ENCODE measurements around the gene PLEKHG5.

Gene PLEKHG5, protein sequence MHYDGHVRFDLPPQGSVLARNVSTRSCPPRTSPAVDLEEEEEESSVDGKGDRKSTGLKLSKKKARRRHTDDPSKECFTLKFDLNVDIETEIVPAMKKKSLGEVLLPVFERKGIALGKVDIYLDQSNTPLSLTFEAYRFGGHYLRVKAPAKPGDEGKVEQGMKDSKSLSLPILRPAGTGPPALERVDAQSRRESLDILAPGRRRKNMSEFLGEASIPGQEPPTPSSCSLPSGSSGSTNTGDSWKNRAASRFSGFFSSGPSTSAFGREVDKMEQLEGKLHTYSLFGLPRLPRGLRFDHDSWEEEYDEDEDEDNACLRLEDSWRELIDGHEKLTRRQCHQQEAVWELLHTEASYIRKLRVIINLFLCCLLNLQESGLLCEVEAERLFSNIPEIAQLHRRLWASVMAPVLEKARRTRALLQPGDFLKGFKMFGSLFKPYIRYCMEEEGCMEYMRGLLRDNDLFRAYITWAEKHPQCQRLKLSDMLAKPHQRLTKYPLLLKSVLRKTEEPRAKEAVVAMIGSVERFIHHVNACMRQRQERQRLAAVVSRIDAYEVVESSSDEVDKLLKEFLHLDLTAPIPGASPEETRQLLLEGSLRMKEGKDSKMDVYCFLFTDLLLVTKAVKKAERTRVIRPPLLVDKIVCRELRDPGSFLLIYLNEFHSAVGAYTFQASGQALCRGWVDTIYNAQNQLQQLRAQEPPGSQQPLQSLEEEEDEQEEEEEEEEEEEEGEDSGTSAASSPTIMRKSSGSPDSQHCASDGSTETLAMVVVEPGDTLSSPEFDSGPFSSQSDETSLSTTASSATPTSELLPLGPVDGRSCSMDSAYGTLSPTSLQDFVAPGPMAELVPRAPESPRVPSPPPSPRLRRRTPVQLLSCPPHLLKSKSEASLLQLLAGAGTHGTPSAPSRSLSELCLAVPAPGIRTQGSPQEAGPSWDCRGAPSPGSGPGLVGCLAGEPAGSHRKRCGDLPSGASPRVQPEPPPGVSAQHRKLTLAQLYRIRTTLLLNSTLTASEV

GRCh38 chr1:6491480-6491962 is at the start of gene PLEKHG5:
PLEKHG5 (minus strand) TSS chr1:6491667; CDS start chr1:6477571, 14,096 bp downstream.
- no peak for DNase-seq (ENCODE audit: low read depth in 2 of 2, low spot score in 1 of 2)

- DNase-seq (ENCODE audit: low read depth in 2 of 2, low spot score in 1 of 2), result no peak
Measured at GRCh38 chr1:6538956-6539355, 47.5 kb upstream of the PLEKHG5 start.

GRCh38 chr1:6536291-6536690 is 44.8 kb upstream of the PLEKHG5 start:
- DNase-seq (ENCODE audit: low read depth in 2 of 2, low spot score in 1 of 2), result no peak

DNA sequence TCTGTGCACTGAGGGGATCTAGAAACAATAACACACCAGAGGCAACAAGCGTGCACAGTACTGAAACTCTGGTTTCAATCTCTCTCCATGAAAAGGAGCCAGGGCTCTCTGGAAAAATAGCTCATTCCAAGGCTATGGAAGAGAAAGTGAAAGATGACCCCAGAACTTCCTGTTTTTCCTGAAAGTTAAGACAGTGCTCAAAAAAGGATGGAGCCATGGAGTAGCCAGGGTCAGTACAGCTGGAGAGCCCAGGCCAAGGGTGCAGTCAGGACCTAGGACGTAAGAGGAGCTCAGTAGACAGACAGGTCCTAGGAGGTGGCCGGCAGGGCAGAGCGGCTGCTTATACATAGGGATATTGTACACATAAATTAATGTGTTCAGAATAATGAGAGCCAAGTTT is 43.7 kb upstream of the PLEKHG5 start:
- no peak for DNase-seq (ENCODE audit: low read depth in 2 of 2, low spot score in 1 of 2)

- no peak for DNase-seq (ENCODE audit: low read depth in 2 of 2, low spot score in 1 of 2)
Measured at GRCh38 chr1:6534248-6534822, 42.9 kb upstream of the PLEKHG5 start.

DNA sequence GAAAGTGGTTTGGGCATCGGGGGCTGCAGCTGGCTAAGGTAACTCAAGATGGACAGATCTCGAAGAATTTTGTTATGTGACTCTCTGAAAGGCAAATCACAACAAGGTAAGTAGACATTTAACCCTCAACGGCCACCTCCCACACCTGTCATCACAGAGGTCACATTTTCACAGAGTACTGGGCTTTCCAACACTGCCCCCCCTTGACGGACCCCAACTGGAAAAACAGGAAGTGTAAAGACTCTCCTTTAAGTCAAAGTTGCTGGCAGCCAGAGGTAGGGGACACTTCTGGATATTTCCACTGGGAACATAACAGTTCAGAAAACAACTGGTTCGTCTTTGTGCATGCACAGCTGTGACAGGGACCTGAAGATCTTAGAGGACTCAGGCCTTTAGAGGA is 40.5 kb upstream of the PLEKHG5 start:
- DNase-seq (ENCODE audit: low read depth in 2 of 2, low spot score in 1 of 2), result no peak

GRCh38 chr1:6530504-6531160 is 39.2 kb upstream of the PLEKHG5 start:
- no peak for DNase-seq (ENCODE audit: low read depth in 2 of 2, low spot score in 1 of 2)

DNA sequence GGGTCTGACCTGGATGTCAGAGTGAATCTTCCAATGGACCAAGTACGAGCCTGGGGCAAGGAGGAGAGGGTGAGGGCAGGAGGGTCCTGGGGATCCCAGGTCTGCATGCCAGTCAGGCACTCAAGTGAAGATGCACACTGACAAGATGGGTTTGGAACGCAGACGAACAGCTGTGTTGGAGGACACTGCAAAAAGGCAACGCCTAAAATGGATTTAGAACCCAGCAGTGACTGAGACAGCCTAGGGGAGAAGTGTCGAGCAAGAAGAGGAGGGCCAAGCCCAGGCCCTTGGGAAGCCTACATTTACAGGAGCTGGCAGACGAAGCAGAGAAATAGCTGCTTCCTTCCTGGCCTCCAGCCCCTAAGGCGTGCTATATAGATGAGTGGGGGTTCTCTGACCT is 37.0 kb upstream of the PLEKHG5 start:
- no peak for DNase-seq (ENCODE audit: low read depth in 2 of 2, low spot score in 1 of 2)

- no peak for DNase-seq (ENCODE audit: low read depth in 2 of 2, low spot score in 1 of 2)
Measured at GRCh38 chr1:6526316-6526715, 34.8 kb upstream of the PLEKHG5 start.

DNA sequence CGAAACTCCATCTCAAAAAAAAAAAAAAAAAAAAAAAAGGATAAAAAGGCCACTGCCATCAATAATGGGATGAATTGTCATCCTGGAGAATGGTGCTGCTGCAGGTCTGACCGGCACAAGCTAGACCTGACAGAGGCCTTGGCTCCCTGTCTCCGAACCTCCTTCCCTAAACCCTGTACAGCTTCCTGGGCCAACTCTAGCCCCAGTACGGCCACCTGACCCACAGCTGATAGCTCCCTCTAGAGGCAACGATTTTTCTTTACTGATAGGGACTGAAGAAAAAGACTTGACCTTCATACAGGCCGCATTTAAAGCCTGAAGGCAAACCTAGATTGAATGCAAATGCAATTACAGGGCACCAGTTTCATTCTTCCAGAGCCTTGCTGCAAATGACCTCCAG is 32.1 kb upstream of the PLEKHG5 start:
- no peak for DNase-seq (ENCODE audit: low read depth in 2 of 2, low spot score in 1 of 2)

DNA sequence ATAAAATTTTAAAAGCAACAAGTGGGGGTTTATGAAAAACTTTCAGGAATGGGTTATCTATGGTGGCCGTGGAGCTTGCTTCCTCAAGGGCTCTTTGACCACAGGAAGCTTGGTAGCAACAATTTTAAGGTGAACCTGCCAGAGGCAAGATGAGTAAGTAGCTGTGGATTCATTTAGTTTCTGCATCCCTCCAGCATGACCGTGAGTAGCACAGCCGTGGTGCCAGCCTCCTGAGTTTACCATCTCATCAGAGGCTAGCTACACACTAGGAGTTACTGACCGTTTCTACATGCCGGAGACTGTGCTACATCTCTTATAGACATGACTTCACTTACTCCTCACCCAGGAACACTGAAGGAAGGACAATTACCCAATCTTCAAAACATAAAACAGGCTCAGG is 30.1 kb upstream of the PLEKHG5 start:
- DNase-seq (ENCODE audit: low read depth in 2 of 2, low spot score in 1 of 2), result no peak

DNA sequence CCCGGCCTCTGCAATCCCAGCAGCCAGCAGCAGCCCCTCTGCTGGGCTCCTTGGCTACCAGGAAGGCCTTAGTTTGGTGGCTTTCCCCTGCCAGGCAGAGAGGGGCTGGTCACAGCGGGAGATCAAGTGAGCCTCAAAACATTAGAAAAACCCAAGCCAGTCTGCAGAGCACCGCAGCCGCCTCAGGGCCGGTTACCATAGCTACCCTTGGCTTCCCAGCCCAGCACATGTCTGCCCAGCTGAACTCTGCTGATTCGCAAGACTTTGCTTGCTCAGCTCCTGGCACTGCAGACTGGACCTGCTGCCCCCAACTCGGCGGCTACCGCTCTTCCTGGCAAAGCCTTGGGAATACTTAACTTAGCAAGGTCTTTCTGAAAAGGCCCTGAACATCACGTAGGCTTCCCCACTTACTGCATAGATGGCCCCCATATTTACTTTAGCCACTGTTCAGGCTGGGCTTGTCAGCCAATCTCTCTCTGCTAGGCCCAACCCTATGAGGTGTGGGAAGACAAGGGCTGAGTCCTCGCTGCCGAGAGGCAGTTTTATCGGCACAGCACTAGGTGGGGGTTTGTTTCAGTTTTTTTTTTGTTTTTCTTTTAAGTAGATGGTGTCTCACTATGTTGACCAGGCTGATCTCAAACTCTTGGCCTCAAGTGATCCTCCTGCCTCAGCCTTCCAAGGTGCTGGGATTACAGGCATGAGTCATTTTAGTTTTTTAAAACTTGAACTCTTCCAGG is 28.6 kb upstream of the PLEKHG5 start:
- DNase-seq (ENCODE audit: low read depth in 2 of 2, low spot score in 1 of 2), result no peak

GRCh38 chr1:6519491-6519934 is 28.0 kb upstream of the PLEKHG5 start:
- DNase-seq (ENCODE audit: low read depth in 2 of 2, low spot score in 1 of 2), result no peak

- no peak for DNase-seq (ENCODE audit: low read depth in 2 of 2, low spot score in 1 of 2)
Measured at GRCh38 chr1:6517435-6517851, 26.0 kb upstream of the PLEKHG5 start.

DNA sequence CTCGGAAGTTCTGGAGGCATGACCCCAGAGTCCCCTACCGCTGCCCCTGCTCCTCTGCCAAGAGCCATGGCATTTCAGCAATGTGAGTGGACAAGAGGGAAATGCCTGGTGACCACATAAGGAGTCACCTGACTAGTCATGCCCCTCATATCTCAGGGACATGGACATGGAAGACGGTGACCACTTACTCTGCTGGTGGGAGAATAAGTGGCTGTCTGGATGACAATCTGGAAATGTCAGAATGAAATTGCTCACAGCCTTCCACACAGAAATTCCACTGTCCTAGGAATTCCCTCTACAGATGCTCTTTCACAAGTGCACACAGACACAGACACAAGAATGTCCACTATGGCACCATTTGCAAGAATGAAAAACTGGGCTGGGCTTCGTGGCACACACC is 24.3 kb upstream of the PLEKHG5 start:
- no peak for DNase-seq (ENCODE audit: low read depth in 2 of 2, low spot score in 1 of 2)

DNA sequence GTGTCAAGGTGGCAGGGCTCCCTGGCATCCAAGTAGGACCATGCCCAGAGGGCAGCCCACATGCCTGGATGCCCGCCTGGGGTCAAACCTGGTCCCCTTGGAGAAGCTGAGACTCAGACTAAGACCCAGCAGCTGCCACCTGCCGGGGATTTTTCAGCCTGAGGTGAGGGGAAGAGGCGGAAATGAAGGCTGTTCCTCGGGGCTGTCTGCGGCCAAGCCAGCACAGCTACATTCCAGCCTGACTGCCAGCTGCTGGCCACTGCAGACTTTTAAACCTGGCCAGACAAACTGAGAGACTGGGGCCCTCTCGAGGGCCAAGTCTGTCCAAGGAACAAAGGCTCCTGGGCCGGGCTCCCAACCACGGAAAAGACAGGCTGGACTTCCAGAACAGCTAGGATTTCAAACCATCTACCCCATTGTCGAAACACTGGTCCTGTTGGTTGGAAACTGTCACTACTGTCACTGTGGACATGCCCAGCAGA is 21.9 kb upstream of the PLEKHG5 start:
- DNase-seq (ENCODE audit: low read depth in 2 of 2, low spot score in 1 of 2), result no peak

DNA sequence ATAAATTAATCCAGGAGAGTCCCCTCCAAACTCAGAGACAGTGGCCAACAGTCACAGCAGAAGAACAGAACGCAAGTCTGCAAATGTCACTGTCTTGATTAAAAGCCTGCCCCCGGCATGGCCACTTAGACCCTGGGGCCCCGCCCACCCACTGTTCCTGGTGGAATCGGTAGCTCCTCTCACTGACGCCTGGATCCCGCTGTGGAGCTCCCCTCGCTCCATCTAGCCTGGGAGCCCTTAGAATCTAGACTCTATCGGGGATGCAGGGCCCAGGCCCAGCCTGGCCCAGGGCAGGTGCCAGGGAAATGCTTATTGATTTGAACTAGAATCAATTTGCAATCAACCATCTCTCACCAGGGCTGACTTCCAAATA is 21.4 kb upstream of the PLEKHG5 start:
- DNase-seq (ENCODE audit: low read depth in 2 of 2, low spot score in 1 of 2), result no peak

GRCh38 chr1:6512245-6512907 is 20.9 kb upstream of the PLEKHG5 start:
- no peak for DNase-seq (ENCODE audit: low read depth in 2 of 2, low spot score in 1 of 2)

DNA sequence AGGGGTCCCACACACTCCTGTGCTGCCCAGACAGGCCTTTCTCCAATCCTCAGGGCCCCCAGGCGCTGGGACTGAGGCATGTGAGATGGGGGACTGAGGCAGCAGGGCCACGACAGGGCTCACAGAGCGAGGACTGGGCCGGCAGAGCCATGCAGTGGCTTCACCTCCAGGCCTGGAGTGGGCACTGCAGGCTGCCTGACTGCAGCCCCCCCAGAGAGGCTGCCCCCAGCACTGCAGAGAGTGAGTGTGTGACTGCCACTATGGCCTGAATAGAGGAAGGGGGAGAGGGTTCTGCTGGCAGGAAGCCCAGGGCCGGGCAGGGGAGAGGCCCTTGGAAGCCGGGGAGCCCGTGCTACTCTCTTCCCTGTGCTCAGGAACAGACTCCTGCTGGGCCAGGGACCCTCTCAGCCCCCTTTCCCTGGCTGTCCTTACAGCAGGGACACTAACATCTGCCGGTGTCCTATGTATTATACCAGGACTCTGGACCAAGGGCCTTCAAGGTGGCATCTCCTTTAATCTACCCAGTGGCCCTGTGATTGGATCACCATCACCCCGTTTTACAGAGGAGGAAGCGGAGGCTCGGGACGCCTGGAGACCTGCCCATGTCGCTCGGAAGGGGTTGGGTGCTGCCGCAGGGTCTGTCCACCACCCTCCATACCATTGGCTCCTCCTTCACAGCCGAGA is 20.2 kb upstream of the PLEKHG5 start:
- no peak for DNase-seq (ENCODE audit: low read depth in 2 of 2, low spot score in 1 of 2)
